K562 (cell line): ENCODE results near the gene SGMS1.
"Not testable (repeated sequence)": the region's sequence is repeated elsewhere in the genome, so short reads cannot be mapped to it uniquely, and the experiment has no call there.

Experiments used
- SREBF2 ChIP-seq: sonication (generic); formaldehyde crosslinking; IDR thresholded peaks from 2 replicates; pipeline ENCODE4 v1.4.0; 2020; ENCODE audit warnings: mild to moderate bottlenecking, missing genetic modification reagents
- YY1 ChIP-seq, 3 experiments: IDR thresholded peaks; 2 replicates each; pipeline ENCODE4 v1.6.1; 2011; ENCODE audit warnings: low read length in 2 of 3, mild to moderate bottlenecking in 2 of 3, moderate library complexity in 2 of 3, borderline replicate concordance in 1 of 3, control low read depth in 1 of 3, low read depth in 1 of 3; ENCODE audit not compliant: insufficient read depth in 3 of 3, insufficient replicate concordance in 2 of 3, control insufficient read depth in 1 of 3, insufficient read length in 1 of 3; ENCODE audit errors: extremely low read depth in 1 of 3
- ZFX ChIP-seq: sonication (generic); formaldehyde crosslinking; IDR thresholded peaks from 2 replicates; pipeline ENCODE4 v1.8.0; 2022; ENCODE audit warnings: mild to moderate bottlenecking, missing genetic modification reagents, moderate library complexity
- TF ChIP-seq, protein P1 (sequence below), 3 experiments: IDR thresholded peaks in 2 of 3; conservative IDR thresholded peaks in 1 of 3; 2 replicates each; pipeline ENCODE4 v1.5.1; 2011 to 2012; ENCODE audit warnings: low read length in 3 of 3, mild to moderate bottlenecking in 3 of 3, control low read depth in 2 of 3, improper control_type of control experiment in 1 of 3, inconsistent platforms in 1 of 3, low read depth in 1 of 3, mixed read lengths in 1 of 3, moderate library complexity in 1 of 3; ENCODE audit not compliant: insufficient read depth in 2 of 3
- TF ChIP-seq, protein P2 (sequence below): sonication (generic); formaldehyde crosslinking; IDR thresholded peaks from 2 replicates; pipeline ENCODE4 v1.8.0; 2022; ENCODE audit warnings: mild to moderate bottlenecking, missing genetic modification reagents

DNA sequence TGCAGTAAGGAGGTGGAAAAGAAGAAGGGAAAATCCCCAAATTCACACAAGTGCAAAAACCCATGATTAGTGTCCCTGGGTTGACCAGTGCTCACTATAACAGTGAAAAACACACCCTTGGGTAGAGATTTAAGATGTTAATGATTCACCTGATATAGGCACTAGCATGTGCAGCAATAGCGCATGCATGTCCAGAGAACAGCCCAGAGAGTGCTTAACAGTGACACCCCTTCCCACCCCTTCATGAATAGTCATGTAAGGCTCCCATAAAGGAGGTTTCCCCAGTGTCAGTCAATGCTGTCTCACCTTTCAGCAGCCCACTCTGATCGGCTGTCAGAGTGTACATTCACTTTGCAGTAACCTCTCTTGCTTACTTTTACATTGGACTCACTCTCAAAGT, 47.9 kb upstream of the SGMS1 start:
- TF ChIP-seq, protein P1, sequence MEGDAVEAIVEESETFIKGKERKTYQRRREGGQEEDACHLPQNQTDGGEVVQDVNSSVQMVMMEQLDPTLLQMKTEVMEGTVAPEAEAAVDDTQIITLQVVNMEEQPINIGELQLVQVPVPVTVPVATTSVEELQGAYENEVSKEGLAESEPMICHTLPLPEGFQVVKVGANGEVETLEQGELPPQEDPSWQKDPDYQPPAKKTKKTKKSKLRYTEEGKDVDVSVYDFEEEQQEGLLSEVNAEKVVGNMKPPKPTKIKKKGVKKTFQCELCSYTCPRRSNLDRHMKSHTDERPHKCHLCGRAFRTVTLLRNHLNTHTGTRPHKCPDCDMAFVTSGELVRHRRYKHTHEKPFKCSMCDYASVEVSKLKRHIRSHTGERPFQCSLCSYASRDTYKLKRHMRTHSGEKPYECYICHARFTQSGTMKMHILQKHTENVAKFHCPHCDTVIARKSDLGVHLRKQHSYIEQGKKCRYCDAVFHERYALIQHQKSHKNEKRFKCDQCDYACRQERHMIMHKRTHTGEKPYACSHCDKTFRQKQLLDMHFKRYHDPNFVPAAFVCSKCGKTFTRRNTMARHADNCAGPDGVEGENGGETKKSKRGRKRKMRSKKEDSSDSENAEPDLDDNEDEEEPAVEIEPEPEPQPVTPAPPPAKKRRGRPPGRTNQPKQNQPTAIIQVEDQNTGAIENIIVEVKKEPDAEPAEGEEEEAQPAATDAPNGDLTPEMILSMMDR (IDR thresholded peaks at IDR 0.05 in 2 of 3, conservative IDR thresholded peaks at IDR 0.05 in 1 of 3; ENCODE audit: insufficient read depth in 2 of 3, low read depth in 1 of 3, low read length in 3 of 3): not testable (repeated sequence)
- TF ChIP-seq, protein P2, sequence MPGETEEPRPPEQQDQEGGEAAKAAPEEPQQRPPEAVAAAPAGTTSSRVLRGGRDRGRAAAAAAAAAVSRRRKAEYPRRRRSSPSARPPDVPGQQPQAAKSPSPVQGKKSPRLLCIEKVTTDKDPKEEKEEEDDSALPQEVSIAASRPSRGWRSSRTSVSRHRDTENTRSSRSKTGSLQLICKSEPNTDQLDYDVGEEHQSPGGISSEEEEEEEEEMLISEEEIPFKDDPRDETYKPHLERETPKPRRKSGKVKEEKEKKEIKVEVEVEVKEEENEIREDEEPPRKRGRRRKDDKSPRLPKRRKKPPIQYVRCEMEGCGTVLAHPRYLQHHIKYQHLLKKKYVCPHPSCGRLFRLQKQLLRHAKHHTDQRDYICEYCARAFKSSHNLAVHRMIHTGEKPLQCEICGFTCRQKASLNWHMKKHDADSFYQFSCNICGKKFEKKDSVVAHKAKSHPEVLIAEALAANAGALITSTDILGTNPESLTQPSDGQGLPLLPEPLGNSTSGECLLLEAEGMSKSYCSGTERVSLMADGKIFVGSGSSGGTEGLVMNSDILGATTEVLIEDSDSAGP (CRISPR knock-in tag): not testable (repeated sequence)
- TF ChIP-seq YY1 (IDR thresholded peaks at IDR 0.05; ENCODE audit: borderline replicate concordance in 1 of 3, control insufficient read depth in 1 of 3, extremely low read depth in 1 of 3, insufficient read depth in 3 of 3, insufficient read length in 1 of 3, insufficient replicate concordance in 2 of 3, low read depth in 1 of 3, low read length in 2 of 3); SREBF2 (CRISPR knock-in tag); ZFX: not testable (repeated sequence)
